ENCODE data around the gene TBX6. TPM values are rescaled to one million over a fixed set of nuclear protein-coding genes. Genes with fewer than 3 reads are reported as not detected.
"Not testable (repeated sequence)": the region's sequence is repeated elsewhere in the genome, so short reads cannot be mapped to it uniquely, and the experiment has no call there.

Gene TBX6, protein sequence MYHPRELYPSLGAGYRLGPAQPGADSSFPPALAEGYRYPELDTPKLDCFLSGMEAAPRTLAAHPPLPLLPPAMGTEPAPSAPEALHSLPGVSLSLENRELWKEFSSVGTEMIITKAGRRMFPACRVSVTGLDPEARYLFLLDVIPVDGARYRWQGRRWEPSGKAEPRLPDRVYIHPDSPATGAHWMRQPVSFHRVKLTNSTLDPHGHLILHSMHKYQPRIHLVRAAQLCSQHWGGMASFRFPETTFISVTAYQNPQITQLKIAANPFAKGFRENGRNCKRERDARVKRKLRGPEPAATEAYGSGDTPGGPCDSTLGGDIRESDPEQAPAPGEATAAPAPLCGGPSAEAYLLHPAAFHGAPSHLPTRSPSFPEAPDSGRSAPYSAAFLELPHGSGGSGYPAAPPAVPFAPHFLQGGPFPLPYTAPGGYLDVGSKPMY
- polyA plus RNA-seq (ENCODE audit: insufficient read length in 4 of 4), result 1 to 10 TPM in 3 of 4 donors, under 1 TPM in 1; 0.93 to 2.4 (median 1.7) TPM

GRCh38 chr16:30091474-30092372 is at the start of gene TBX6:
TBX6 (minus strand) TSS chr16:30091924; CDS start chr16:30091193, 731 bp downstream.
- peak; percentile 80 to 86 (median 82) for DNase-seq (ENCODE audit: low read depth in 4 of 4, low spot score in 2 of 4)

DNA sequence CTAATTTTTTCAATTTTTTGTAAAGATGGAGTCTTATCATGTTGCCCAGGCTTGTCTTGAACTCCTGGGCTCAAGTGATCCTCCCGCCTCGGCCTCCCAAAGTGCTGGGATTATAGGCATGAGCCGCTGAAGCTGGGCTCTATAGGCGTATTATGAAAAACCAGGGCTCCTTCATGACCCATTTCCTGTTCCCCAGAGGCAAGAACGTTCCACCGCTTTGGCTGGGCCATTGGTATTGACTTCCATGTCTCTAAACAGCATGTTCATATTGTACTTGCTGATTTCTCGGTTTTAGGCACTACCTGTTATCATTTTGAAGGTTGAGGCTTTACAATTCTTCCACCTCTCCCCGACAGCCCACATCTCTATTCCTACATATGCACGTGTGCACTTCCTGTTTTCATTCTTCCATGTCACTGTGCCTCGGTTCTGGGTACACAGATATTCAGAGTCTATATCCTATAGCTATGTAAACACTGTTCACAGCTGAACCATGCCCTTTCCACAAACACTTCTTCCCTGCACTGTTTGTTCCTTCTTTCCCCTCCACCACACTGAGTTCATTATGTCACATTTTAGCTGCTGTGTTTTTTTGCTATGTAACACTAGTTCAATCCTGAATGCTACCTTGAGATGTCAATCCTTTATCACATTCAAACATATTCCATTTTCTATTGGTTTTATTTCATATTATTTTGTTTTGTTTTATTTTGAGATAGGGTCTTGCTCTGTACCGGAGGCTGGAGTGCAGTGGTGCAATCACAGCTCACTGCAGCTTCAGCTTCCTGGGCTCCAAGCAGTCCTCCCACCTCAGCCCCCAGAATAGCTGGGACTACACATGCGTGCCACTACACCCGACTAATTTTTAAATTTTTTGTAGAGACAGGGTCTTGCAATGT is 48.1 kb upstream of the TBX6 start:
- no peak for DNase-seq (ENCODE audit: low read depth in 4 of 4, low spot score in 2 of 4)

DNA sequence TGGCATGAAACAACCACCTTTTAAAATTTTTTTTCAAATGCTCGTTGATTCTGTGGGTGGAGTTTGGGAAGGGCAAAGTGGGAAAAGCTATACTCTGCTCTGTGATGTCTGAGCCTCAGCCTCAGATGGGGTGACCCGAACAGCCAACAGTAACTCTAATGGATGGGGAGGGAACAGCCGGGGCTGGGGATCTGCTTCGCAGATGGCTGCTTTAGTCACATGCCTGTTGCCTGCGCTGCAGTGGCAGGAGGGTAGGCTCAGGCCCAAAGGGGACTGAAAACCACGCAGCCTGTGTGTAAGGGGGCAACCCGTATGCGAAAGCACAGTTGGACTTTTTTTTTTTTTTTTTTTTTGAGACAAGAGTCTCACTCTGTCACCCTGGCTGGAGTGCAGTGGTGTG is 46.2 kb upstream of the TBX6 start:
- DNase-seq (ENCODE audit: low read depth in 4 of 4, low spot score in 2 of 4), result no peak

- DNase-seq (ENCODE audit: low read depth in 4 of 4, low spot score in 2 of 4), result no peak
Measured at GRCh38 chr16:30136971-30137605, 45.4 kb upstream of the TBX6 start.

DNA sequence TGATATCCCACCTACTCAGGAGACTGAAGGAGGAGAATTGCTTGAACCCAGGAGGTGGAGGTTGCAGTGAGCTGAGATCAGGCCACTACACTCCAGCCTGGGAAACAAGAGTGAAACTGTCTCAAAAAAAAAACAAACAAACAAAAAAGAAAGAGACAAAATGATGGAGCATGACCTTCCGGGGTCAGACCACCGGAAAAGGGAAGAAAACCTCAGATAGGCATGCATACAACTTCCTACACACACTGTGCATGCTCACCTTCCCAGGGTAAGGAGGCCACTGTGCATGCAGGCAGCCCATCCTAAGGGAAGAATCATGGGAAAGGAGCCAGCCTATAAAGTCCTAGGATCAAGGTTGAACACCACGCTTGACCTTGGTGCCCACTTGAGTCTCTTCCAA is 40.9 kb upstream of the TBX6 start:
- no peak for DNase-seq (ENCODE audit: low read depth in 4 of 4, low spot score in 2 of 4)

DNA sequence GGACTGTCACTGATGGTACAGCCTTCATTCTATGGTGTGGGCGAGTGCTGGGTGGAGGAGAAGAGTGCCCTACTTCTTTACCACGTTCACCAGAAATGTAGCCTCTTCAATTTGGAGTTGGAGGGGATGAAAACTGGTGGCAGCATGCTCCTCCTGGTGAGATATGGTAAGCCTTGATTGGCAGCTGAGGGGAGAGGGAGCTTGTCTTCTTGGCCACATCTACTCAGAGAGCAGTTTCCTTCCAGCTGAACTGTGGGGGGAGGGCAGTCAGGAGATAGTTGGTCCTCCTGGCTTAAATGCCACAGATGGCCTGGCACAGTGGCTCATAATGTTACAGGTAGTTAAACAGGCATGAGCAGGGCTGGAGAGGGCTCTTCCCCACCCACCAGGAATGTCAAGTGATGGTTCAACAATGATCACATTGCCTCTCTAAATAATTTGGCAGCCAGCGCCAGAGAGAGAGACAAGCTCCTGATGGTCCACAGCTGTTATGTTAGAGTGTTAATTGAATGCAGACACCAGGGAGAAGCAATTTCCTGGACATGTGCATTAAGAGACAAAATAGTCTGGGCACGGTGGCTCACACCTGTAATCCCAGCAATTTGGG is 40.2 kb upstream of the TBX6 start:
- peak in 2 of 4 donors; percentile 32 to 48 for DNase-seq (ENCODE audit: low read depth in 4 of 4, low spot score in 2 of 4)

DNA sequence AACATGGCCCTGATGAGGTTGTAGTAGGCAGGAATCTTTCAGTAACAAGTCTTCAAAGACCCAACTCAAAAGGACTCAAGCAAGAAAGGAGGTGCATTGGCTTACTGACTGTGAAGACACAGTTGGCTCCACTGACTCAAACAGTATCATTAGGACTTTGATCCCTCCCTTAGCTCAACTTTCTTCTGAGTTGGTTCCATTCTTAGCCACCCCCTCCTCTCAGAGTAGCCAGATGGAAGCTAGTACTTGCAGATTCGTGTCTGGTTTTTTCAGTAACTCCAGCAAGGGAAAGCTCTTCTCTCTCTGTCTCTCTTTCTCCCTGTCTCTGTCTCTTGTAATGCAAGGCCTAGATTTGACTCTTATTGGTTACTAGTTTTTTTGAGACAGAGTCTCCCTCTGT is 36.3 kb upstream of the TBX6 start:
- DNase-seq (ENCODE audit: low read depth in 4 of 4, low spot score in 2 of 4), result no peak

DNA sequence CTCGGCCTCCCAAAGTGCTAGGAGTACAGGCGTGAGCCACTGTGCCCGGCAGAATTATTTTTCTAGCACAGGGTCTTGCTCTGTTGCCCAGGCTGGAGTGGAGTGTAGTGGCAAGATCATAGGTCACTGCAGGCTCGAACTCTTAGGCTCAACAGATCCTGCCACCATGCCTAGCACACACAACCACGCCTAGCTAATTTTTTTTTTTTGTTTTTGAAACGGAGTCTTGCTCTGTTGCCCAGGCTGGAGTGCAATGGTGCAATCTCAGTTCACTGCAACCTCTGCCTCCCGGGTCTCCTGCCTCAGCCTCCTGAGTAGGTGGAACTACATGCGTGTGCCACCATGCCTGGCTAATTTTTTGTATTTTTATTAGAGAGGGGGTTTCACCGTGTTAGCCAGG is 34.0 kb upstream of the TBX6 start:
- DNase-seq (ENCODE audit: low read depth in 4 of 4, low spot score in 2 of 4), result not testable (repeated sequence)

DNA sequence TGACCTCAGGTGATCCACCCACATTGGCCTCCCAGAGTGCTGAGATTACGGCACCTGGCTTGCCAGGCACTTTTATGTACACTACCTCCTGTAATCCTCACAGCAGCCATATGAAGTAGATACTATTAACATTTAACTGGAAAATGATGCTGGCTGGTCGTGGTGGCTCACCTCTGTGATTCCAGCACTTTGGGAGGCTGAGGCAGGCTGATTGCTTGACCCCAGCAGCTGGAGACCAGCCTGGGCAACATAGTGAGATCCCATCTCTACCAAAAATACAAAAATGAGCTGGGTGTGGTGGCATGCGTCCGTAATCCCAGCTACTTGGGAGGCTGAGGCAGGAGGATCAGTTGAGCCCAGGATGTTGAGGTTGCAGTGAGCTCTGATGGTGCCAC is 33.3 kb upstream of the TBX6 start:
- DNase-seq (ENCODE audit: low read depth in 4 of 4, low spot score in 2 of 4), result no peak

GRCh38 chr16:30122604-30123160 is 31.0 kb upstream of the TBX6 start:
- DNase-seq (ENCODE audit: low read depth in 4 of 4, low spot score in 2 of 4), result peak in 1 of 4 donors; percentile 26

GRCh38 chr16:30121741-30122571 is 30.2 kb upstream of the TBX6 start:
- DNase-seq (ENCODE audit: low read depth in 4 of 4, low spot score in 2 of 4), result no peak

GRCh38 chr16:30120340-30121105 is 28.8 kb upstream of the TBX6 start:
- no peak for DNase-seq (ENCODE audit: low read depth in 4 of 4, low spot score in 2 of 4)

- no peak for DNase-seq (ENCODE audit: low read depth in 4 of 4, low spot score in 2 of 4)
Measured at GRCh38 chr16:30119428-30119827, 27.7 kb upstream of the TBX6 start.

- DNase-seq (ENCODE audit: low read depth in 4 of 4, low spot score in 2 of 4), result no peak
Measured at GRCh38 chr16:30117768-30118167, 26.0 kb upstream of the TBX6 start.

DNA sequence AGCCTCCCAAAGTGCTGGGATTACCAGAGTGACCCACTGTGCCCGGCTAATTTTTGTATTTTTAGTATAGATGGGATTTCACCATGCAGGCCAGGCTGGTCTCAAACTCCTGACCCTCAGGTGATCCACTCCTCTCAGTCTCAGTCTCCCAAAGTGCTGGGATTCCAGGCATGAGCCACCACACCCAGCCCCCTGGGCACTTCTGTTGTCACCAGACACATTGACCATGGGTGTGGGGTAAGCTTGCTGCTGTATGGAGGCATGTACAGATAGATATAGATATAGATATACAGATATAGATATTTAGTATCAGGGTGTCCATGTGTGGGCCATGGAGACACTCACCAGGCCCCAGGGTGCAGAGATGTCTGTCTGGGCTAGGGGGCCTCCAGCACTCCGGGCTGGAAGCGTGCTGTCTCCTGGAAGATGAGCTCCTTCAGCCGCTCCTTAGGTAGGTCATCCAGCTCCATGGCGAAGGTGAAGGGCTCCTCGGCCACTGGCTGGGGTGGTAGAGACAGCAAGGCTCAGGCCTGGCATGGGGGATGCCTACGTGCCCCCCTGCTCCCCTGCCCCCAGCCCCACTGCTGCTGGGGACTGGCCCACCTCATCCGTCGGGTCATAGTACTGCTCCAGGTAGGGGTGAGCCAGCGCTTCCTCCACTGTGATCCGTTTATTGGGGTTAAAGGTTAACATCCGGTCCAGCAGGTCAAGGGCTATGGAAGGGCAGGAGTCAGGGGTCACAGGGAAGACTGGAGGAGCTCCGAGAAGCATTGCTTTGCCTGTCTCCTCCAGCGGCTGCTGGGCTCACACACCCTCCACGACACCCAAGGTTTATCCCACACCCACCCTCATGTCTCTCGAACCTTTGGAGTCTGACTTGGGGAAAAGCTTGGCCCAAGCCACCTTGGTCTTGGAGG is 24.8 kb upstream of the TBX6 start:
- no peak for DNase-seq (ENCODE audit: low read depth in 4 of 4, low spot score in 2 of 4)

- no peak for DNase-seq (ENCODE audit: low read depth in 4 of 4, low spot score in 2 of 4)
Measured at GRCh38 chr16:30115238-30115637, 23.5 kb upstream of the TBX6 start.

GRCh38 chr16:30114833-30115232 is 23.1 kb upstream of the TBX6 start:
- not testable (repeated sequence) for DNase-seq (ENCODE audit: low read depth in 4 of 4, low spot score in 2 of 4)
